Measurements from ENCODE around the gene TBC1D10A. TPM values are rescaled to one million over a fixed set of nuclear protein-coding genes. Genes with fewer than 3 reads are reported as not detected.

Gene TBC1D10A
- total RNA-seq, 1 experiment from 2014 or later: 8.4 TPM

DNA sequence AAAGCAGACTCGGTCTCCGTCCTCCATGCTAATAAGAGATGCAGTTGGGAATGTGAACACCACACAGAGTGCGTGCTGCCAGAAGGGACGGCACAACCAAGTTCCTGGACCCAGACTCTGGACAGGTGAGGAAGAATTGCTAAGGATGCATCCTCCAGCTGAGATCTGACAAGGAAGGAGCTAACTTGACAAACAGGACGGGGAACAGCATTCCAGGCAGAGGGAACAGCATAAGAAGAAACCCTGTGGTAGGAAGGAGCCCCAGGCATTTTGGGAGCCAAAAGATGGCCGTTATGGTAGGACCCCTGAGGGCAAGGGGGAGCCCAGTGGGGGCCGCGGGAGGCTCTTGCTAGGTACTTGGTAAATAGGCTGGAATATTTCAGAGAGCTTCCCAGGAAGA is 66.1 kb downstream of the TBC1D10A start:
- no TSS peak for BruUV-seq (replicated peaks)
- ChIA-PET CTCF (interaction anchor here (0.6 to 1.3 kb wide), 2 partner anchors 130 to 197 kb away, joined by 3 to 10 read pairs; no protein-coding TSS in a partner anchor), POLR2A (ENCODE audit: low non-redundant PET) (no interaction called here)
- no peaks in the 10 kb centered on the region for H3K4me1 ChIP-seq (ENCODE audit: insufficient read depth, low read length, poor library complexity, severe bottlenecking)
- no peak for DNase-seq (ENCODE audit: low spot score)
- intact Hi-C loops (cut with micrococcal nuclease; ENCODE audit: unreplicated experiment): no loop called here
- no peaks in the 10 kb centered on the region for H3K27me3 ChIP-seq (replicated peaks; ENCODE audit: insufficient read depth, low read depth, low read length, poor library complexity)
- no peaks in the 10 kb centered on the region for H3K36me3 ChIP-seq (ENCODE audit: insufficient read depth, low read length, poor library complexity, severe bottlenecking)
- H3K9me3 ChIP-seq (ENCODE audit: low read depth, low read length, poor library complexity, severe bottlenecking): no peaks in the 10 kb centered on the region
- TF ChIP-seq, protein P1, sequence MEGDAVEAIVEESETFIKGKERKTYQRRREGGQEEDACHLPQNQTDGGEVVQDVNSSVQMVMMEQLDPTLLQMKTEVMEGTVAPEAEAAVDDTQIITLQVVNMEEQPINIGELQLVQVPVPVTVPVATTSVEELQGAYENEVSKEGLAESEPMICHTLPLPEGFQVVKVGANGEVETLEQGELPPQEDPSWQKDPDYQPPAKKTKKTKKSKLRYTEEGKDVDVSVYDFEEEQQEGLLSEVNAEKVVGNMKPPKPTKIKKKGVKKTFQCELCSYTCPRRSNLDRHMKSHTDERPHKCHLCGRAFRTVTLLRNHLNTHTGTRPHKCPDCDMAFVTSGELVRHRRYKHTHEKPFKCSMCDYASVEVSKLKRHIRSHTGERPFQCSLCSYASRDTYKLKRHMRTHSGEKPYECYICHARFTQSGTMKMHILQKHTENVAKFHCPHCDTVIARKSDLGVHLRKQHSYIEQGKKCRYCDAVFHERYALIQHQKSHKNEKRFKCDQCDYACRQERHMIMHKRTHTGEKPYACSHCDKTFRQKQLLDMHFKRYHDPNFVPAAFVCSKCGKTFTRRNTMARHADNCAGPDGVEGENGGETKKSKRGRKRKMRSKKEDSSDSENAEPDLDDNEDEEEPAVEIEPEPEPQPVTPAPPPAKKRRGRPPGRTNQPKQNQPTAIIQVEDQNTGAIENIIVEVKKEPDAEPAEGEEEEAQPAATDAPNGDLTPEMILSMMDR (conservative IDR thresholded peaks at IDR 0.05; ENCODE audit: low read depth, low read length): no peak
- TF ChIP-seq EZH2 (IDR thresholded peaks at IDR 0.05; ENCODE audit: borderline replicate concordance, low read depth, low read length, poor library complexity, severe bottlenecking): no peak
- no peak overlapping the region for H3K27ac ChIP-seq (ENCODE audit: low read depth, low read length, poor library complexity, severe bottlenecking)
- no peak overlapping the region for H3K4me3 ChIP-seq (ENCODE audit: low read depth, low read length, poor library complexity, severe bottlenecking)

DNA sequence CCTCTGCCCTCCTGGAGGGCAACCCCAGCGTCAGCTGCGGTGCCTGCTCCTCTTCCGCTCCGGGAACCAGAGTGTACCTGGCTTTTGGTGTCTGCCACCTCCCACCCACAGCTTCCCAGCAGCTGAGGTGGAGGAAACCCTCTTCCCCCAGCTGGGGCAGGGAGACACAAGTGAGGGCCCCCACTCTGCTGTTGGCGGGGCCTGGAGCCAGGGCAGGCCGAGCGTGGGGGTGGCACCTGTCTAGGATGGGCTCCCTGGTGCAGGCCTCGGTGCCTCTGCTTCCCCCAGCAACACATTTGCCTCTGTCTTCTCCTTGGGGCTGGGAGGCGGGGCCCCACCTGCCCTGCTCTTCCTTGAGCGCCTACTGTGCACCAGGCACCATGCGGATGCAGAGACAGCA is 66.5 kb downstream of the TBC1D10A start:
- Histone ChIP-seq H3K4me1 (ENCODE audit: insufficient read depth, low read length, poor library complexity, severe bottlenecking) (no peaks in the 10 kb centered on the region), H3K9me3 (ENCODE audit: low read depth, low read length, poor library complexity, severe bottlenecking) (no peaks in the 10 kb centered on the region), H3K27me3 (replicated peaks; ENCODE audit: insufficient read depth, low read depth, low read length, poor library complexity) (no peaks in the 10 kb centered on the region), H3K27ac (ENCODE audit: low read depth, low read length, poor library complexity, severe bottlenecking) (no peak overlapping the region), H3K4me3 (ENCODE audit: low read depth, low read length, poor library complexity, severe bottlenecking) (no peak overlapping the region), H3K36me3 (ENCODE audit: insufficient read depth, low read length, poor library complexity, severe bottlenecking) (no peaks in the 10 kb centered on the region)
- DNase-seq (ENCODE audit: low spot score): no peak
- intact Hi-C loops (cut with micrococcal nuclease; ENCODE audit: unreplicated experiment): no loop called here
- CTCF ChIA-PET: interaction anchor here (1.3 kb wide), 1 partner anchor 131 kb away, joined by 3 read pairs; no protein-coding TSS in a partner anchor
- POLR2A ChIA-PET (ENCODE audit: low non-redundant PET): no interaction called here
- no peak for TF ChIP-seq EZH2 (IDR thresholded peaks at IDR 0.05; ENCODE audit: borderline replicate concordance, low read depth, low read length, poor library complexity, severe bottlenecking)
- TF ChIP-seq, protein P1 (conservative IDR thresholded peaks at IDR 0.05; ENCODE audit: low read depth, low read length): no peak
- BruUV-seq (replicated peaks): no TSS peak

DNA sequence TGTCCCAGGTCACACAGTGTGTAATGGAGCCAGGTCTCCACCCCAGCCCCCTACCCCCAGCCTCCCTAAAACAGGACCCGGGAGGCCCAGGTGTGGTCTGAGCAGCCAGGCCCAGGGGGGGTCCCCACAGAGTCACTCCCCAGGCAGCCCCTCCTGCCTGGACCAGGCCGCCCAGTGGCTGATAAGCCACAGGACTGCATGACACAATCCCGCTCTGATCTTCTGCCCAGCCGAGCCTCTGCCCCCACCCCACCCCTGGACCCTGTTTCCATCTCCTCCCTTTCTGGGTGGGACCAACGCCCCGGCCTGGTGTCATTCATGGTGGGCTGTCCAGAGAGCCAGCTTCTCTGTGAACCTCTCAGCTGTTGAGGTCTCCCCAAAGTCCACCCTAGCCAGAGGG is 72.4 kb downstream of the TBC1D10A start:
- no peaks in the 10 kb centered on the region for H3K36me3 ChIP-seq (ENCODE audit: insufficient read depth, low read length, poor library complexity, severe bottlenecking)
- peaks cover 7% of the 10 kb centered on the region for H3K4me1 ChIP-seq (ENCODE audit: insufficient read depth, low read length, poor library complexity, severe bottlenecking)
- TF ChIP-seq EZH2 (IDR thresholded peaks at IDR 0.05; ENCODE audit: borderline replicate concordance, low read depth, low read length, poor library complexity, severe bottlenecking): no peak
- TF ChIP-seq, protein P1 (conservative IDR thresholded peaks at IDR 0.05; ENCODE audit: low read depth, low read length): no peak
- H3K27me3 ChIP-seq (replicated peaks; ENCODE audit: insufficient read depth, low read depth, low read length, poor library complexity): no peaks in the 10 kb centered on the region
- POLR2A ChIA-PET (ENCODE audit: low non-redundant PET): no interaction called here
- H3K4me3 ChIP-seq (ENCODE audit: low read depth, low read length, poor library complexity, severe bottlenecking): no peak overlapping the region
- intact Hi-C loops (cut with micrococcal nuclease; ENCODE audit: unreplicated experiment): no loop called here
- CTCF ChIA-PET: no interaction called here
- DNase-seq (ENCODE audit: low spot score): no peak
- H3K27ac ChIP-seq (ENCODE audit: low read depth, low read length, poor library complexity, severe bottlenecking): no peak overlapping the region
- no TSS peak for BruUV-seq (replicated peaks)
- no peaks in the 10 kb centered on the region for H3K9me3 ChIP-seq (ENCODE audit: low read depth, low read length, poor library complexity, severe bottlenecking)
